GM19023 (cell line): ENCODE data around the gene LRRC7.

Experiments used
- ATAC-seq: cut with Tn5 transposase; IDR thresholded peaks from one replicate; pipeline ENCODE4 v1.9.1; 2021; ENCODE audit warnings: mild to moderate bottlenecking, moderate library complexity; ENCODE audit not compliant: unreplicated experiment

LRRC7 gene

DNA sequence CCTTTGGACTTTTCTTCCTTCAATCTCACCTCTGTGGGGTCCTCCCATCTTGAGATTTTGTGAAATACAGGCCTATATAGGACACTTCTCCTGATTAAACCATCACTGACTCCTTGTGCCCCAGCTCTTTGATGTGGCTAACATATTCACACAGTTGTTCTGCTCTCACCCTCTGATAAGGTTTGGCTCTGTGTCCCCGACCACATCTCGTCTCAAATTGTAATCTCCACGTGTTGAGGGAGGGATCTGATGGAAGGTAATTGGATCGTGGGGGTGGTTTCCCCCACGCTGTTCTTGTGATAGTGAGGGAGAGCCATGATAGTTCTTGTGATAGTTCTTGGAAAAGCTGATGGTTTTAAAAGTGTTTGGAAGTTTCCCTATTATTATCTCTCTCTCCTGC lies 19.7 kb downstream of the LRRC7 start:
- no peak for ATAC-seq

DNA sequence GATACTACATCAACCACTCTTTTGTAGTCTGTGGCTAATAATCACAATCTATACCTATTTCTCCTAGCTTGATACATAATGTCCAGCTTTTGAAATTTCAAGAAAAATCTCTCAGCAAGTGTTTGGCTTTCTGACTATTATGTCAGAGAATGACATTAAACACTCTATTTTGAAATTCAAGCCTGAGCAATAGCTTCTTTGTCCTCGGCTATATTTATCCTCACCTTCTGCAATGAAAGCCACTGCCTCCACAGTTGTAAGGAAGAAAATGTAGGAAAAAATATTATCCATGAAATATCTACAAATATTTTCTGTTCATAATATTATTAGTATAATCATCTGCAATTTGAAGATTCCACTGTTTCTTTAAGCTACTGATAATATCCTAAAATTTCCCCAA lies 22.1 kb downstream of the LRRC7 start:
- ATAC-seq, result no peak

- no peak for ATAC-seq
Observed at GRCh38 chr1:69592341-69592740, 24.6 kb downstream of the LRRC7 start.

DNA sequence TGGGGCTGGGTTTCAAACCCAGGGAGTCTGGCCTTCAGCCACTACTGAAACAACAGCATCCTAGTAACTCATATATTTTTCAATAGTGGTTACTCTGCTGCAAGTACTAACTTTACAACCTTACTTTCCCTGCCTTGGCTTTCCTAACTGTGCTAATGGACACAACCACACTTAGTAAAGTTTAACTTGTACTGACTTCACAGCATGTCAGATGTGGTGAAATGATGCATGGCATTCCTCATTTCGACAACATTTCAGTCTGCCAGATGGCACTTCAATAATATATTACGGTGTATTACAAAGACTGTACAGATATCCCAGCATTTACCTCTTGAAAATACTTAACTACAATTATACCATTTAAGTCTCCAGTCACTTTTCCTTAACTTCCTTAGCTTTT lies 27.8 kb downstream of the LRRC7 start:
- no peak for ATAC-seq

GRCh38 chr1:69611316-69611715 lies 43.6 kb downstream of the LRRC7 start:
- ATAC-seq, result no peak

- ATAC-seq, result no peak
Observed at GRCh38 chr1:69613414-69613813, 45.7 kb downstream of the LRRC7 start.

- no peak for ATAC-seq
Observed at GRCh38 chr1:69638673-69639072, 71.0 kb downstream of the LRRC7 start.

- ATAC-seq, result no peak
Observed at GRCh38 chr1:69639159-69639558, 71.4 kb downstream of the LRRC7 start.

- ATAC-seq, result no peak
Observed at GRCh38 chr1:69643266-69643665, 75.5 kb downstream of the LRRC7 start.

GRCh38 chr1:69645477-69645876 lies 77.8 kb downstream of the LRRC7 start:
- ATAC-seq, result no peak

DNA sequence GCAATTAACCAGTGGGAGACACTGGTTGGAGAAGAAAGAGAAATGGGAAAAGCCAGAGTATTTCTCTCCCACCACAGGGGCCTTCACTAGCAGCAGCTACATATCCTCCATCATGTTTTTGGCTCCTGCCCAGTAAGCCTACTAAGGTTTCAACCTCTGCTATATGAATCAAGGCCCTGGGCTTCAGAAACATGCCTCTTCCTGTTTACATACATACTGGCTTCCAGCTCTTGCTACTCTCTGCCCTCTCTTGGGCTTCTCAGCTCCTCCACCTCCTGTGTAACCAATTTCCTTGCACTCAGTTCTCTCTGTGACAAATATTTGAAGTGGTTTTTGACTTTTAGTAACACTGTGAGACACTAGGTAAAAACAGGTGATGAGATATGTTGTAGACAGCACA lies 80.8 kb downstream of the LRRC7 start:
- ATAC-seq, result no peak

DNA sequence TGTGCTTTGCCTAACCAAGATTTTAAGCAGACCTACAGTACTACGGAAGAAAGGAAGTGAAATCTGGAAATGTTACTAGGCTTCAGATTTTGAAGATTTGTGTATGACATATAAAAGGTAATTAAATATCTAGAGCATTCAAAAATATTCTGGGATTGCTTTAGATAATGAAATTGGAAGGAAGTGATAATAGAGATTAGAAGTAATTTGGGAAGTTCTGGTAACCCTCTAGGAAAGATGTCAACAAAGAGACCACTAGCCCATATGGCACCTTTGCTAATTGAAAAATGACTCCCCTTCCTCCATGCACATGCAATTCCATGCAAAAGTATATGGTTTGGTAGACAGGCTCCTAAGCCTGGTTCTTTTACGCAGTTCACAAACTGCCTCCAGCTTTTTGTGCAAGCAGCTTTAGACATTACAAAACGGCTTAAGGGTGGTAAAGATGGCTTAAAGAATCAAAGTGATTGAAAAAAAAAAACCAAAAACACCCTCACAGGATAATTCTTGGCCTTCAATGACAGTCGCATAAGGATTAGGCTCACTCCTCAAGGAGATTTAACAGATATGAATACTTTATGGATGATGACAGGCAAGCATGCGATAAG lies 81.8 kb downstream of the LRRC7 start:
- no peak for ATAC-seq

- no peak for ATAC-seq
Observed at GRCh38 chr1:69650779-69651178, 83.1 kb downstream of the LRRC7 start.

DNA sequence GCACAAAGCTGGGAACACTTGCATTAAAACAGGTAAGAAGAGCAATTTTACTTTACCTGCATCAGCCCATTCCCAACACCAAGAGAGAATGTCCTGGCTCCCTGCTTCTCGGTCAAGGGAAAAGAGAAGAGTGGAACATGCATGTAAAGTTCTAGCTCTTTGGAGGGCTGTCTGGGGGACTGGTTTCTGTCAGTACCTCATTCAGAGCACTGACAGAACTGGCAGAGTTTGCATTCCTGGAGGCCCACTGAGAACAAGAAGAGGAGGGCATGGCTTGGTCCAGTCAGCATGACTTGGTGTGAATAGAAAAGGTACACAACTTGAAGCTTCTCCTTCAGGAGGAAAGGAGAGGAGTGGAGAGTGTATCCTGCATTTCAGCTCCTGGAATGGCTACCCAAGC lies 83.9 kb downstream of the LRRC7 start:
- no peak for ATAC-seq

DNA sequence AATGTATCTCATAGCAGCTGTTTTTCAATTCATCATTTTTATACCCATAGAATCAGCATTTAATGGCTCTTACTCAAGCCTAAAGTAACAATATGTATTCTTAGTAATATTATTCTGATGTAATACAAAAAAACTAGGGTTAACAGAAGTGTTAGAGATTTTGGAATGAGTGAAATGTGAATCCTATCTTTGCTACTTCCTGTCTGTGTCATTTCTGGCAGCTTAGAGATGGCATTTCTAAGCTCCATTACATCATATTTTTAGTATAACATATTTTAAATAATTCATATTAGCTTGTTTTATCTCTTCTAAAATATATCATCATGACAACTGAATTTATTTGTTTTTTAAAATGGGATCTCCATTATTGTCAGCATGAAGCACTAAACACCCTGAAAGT lies 90.2 kb downstream of the LRRC7 start:
- no peak for ATAC-seq

GRCh38 chr1:69661686-69662085 lies 94.0 kb downstream of the LRRC7 start:
- ATAC-seq, result no peak

GRCh38 chr1:69662321-69662720 lies 94.6 kb downstream of the LRRC7 start:
- no peak for ATAC-seq

GRCh38 chr1:69671363-69672010 lies 103.8 kb downstream of the LRRC7 start:
- no peak for ATAC-seq

DNA sequence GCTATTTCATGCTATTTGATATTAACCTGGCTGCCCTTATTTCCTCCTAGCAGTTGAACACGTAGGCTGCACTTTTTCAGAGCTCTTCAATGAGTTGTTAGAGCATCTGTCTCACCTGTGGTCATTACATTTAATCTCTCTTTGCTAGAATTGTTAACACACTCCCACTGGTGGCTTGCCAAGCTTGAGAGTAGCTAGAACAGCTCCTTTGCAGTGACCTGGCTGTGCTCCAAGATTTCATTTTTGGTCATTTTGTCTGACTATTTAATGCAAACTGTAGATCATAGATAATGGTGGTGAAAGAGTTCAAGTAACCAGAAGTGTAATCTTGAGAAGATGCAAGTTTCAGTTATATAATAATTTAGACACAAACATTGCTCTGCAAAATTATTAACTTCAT lies 105.6 kb downstream of the LRRC7 start:
- ATAC-seq, result no peak

DNA sequence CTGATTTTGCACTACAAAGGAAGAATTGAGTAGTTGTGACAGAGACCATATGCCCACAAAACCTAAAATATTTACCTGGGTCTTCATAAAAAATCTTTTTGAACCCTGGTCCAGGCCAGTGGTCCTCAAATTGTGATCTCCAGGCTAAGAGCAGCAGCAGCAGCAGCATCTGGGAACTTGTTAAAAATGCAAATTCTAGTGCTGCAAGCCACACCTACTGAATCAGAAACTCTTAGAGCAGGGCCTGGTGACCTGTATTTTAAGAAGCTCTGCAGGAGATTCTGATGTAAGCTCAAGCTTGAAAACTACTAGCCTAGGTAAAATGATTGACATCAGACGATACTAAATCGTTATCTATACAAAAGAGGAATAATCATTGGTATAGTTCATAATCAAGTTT lies 112.2 kb downstream of the LRRC7 start:
- no peak for ATAC-seq

DNA sequence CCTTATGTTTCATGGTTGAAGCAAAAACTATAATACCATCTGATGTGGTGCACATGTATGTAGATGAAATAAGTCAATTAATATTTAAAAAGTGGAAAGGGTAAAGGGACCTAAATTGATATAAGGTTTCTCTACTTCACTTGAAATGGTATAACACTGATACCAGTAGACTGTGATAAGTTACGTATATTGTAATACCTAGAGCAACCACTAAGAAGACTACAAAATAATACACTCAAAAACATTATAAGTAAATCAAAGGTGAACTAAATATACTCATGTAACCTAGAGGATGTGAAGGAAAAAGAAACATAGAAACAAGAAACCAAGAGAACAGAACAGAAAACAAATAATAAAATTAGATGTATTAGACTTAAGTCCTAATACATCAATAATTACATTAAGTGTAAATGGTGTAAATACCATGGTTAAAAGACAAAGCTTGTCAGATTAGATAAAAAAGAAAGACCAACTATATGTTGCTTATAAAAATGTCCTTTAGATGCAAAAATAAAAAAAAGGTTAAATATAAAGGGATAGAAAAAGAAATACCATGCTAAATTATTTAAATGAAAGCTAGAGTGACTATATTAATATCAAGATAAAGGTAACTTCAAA lies 118.8 kb downstream of the LRRC7 start:
- ATAC-seq, result no peak

GRCh38 chr1:69688193-69688592 lies 120.5 kb downstream of the LRRC7 start:
- no peak for ATAC-seq

GRCh38 chr1:69691179-69691578 lies 123.5 kb downstream of the LRRC7 start:
- no peak for ATAC-seq
